ENCODE results near the gene AUTS2. TPM values are rescaled to one million over a fixed set of nuclear protein-coding genes. Genes with fewer than 3 reads are reported as not detected.

The AUTS2 gene
- polyA plus RNA-seq, 3 donors, result 3.1 to 8.3 (median 7.9) TPM

DNA sequence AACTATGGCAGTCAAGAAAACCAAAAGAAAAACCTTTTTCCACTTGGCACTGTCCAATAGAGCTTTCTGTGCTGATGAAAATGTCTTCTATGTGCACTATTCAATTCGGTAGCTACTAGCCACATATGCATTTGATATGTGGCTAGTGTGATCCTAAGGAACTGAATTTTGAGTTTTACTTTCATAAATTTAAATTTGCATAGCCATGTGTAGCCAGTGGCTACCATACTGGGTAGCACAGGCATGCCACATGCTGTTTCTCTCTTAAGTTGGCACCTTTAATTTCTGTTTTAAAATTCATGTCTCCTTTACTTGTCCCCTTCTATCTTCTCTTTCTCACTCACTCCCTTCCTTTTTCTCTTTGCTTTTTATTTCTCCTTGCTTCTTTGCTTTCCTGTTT, 455.7 kb downstream of the AUTS2 start:
- WGBS, 3 donors, result 89 to 95% (median 92%) methylated on average over 1 of the region's 1 CpG
- no peak overlapping the region for H3K27ac ChIP-seq (ENCODE audit: low read depth, low read length)

- WGBS, 3 donors, result 36 to 92% (median 84%) methylated on average over 1 of the region's 1 CpG
- H3K27ac ChIP-seq (ENCODE audit: low read depth, low read length), result no peak overlapping the region
These were observed 458.1 kb downstream of the AUTS2 start for GRCh38 chr7:70056363-70056762.

DNA sequence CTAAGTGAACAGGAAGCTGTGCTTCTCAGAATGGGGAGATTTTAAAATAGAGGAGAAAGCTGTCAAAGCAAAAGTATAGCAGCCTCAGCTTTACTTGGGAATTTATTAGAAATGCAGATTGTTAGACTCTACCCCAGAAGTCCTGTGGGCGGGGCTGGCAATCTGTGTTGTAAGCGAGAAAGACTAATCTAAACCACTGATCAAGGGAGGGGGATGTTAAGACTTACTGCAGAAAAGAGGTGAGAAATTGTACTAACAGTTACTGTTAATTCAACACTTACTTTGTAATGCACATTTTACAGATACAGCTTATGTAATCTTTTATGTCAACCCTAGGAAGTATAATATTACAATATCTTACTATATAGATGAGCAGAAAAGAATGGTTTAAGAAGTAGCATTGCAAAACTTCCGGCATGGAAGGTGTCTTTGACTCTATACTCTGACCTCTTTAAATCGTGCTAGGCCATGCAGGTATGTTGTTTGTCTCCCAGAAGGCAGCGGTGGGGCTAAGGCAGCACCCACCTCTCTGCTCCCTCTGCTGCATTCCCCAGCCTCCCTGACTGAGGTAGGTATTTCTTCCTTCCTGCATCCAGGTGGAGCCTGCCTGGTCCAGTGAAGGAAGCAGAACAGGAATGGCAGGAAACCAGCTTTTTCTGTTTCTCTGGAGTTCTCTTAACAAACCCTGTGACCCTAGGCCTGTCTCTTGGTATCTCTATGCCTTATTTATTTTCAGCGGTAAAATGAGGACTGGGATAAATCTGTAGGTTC, 462.2 kb downstream of the AUTS2 start:
- WGBS, 3 donors, result 73 to 84% (median 81%) methylated on average over 6 of the region's 6 CpGs
- H3K27ac ChIP-seq (ENCODE audit: low read depth, low read length), result no peak overlapping the region

DNA sequence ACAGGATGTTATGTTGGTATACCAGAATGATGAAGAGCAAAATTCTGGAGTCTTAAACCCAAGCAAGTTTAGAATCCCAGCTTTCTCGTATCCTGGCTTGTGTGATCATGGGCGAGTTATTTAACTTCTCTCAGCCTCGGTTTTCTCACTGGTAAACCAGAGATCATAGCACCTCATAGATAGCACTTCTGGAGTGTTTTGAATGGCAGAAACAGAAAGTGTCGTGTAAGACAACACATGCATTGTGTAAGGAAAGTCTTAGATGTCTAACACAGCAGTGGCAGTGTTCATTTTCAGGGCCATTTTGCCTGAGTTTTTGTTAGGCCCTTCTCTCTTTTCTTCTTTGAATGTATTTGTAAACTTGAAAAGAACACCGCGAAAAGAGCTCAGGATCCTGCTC, 465.1 kb downstream of the AUTS2 start:
- WGBS, 3 donors, result 82 to 93% (median 82%) methylated on average over 6 of the region's 6 CpGs
- no peak overlapping the region for H3K27ac ChIP-seq (ENCODE audit: low read depth, low read length)

GRCh38 chr7:70063927-70064326, 465.7 kb downstream of the AUTS2 start:
- 67 to 83% (median 76%) methylated on average over 6 of the region's 6 CpGs for WGBS, 3 donors
- no peak overlapping the region for H3K27ac ChIP-seq (ENCODE audit: low read depth, low read length)

DNA sequence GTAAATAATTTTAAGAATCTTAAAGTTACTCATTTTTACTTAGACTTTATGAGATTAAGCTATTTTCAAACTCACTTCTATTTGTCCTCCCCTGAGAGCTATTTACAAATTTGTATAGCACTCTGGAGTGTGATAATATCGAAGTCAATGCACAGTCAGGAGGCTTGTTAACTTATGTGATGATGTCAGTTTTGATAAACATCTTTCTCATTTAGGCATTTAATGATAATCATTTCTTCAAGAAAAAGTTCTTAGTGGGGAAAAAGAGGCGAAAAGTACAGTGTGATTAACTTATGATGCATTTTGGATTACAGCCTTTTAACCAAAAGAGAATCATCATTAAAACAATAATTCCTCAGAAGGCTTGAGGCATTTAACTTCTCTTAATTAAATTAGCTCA, 468.6 kb downstream of the AUTS2 start:
- H3K27ac ChIP-seq (ENCODE audit: low read depth, low read length), result no peak overlapping the region
- WGBS, 3 donors, result 69 to 83% (median 83%) methylated on average over 2 of the region's 2 CpGs

DNA sequence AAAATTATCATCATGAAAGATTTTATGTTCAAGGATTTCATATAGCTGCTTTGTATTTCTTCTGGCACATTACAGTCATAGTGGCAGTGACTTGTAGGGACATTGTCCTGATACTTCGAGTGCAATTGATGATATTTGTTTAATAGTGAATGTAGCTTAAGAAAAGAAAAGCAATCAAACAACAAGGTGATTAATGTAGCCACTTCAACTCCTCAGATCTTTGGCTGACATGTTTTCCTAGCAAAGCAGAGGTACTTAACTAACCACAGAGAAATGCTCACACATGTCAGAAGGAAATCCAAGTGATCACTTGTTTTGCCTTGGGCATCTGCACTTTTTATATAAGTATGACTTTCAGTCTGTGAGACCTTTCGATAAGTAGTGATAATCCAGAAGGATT, 470.3 kb downstream of the AUTS2 start:
- no peak overlapping the region for H3K27ac ChIP-seq (ENCODE audit: low read depth, low read length)
- WGBS, 3 donors, result 83 to 96% (median 90%) methylated on average over 2 of the region's 2 CpGs

DNA sequence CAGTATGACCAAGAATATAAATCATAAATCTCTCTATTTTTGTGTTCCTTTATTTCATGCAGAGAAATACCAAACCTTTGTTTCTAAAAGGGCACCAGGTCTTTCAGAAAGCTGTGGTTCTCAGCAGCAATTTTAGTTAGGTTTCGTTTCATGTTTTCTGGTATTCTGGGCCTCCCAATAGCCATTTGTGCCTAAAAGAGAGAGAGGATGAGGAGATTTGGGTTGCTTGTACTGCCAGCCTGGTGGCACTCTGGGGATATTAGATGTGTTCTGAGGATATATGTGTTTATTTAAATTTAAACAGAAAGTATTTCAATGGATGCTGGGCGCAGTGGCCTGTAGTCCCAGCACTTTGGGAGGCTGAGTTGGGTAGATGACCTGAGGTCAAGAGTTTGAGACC, 471.7 kb downstream of the AUTS2 start:
- 89 to 95% (median 94%) methylated on average over 2 of the region's 2 CpGs for WGBS, 3 donors
- no peak overlapping the region for H3K27ac ChIP-seq (ENCODE audit: low read depth, low read length)

DNA sequence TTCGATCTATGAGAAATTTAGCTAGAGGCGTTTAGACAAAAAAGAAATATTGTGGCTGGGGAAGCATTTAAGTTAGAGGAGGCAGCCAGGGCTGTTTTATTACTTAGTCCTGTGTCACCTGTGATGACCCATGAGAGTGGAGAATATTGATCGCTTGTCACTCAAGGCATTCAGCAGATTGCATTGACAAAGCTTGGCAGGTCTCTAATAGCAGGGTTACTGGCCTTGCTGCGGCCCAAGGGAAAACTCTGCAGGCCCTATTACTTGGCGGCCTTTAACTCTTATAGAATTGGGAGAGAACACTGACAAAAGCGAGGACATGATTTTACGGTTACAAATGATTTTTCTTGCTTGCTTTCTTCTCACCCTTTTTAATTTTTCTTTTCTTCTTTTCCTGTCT, 473.5 kb downstream of the AUTS2 start:
- WGBS, 3 donors, result 73 to 91% (median 89%) methylated on average over 7 of the region's 7 CpGs
- H3K27ac ChIP-seq (ENCODE audit: low read depth, low read length), result no peak overlapping the region

DNA sequence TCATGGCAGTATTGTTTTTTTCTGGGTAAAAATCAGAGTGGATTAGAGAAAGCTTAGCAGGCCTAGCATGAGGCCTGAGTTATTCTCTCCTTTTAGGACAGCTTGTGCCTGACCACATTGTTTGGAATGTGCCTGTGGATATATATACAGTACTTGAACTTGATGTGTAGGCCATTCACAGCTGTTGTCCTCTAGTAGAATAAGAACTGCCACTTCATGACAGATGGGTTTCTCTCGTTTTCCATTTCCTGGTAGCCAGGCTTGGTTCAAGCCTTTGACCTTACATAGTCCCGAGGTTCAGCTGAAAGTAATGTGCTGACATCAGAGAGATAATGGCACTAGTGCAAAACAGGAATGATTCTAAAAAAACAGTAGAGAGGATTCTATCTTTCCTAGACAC, 473.9 kb downstream of the AUTS2 start:
- WGBS, 3 donors, result 40 to 49% (median 40%) methylated on average over 2 of the region's 2 CpGs
- H3K27ac ChIP-seq (ENCODE audit: low read depth, low read length), result no peak overlapping the region

GRCh38 chr7:70076325-70076724, 478.1 kb downstream of the AUTS2 start:
- no peak overlapping the region for H3K27ac ChIP-seq (ENCODE audit: low read depth, low read length)
- WGBS, 3 donors, result 86 to 93% (median 91%) methylated on average over 1 of the region's 1 CpG

GRCh38 chr7:70082099-70082611, 483.9 kb downstream of the AUTS2 start:
- H3K27ac ChIP-seq (ENCODE audit: low read depth, low read length), result no peak overlapping the region
- 50 to 68% (median 57%) methylated on average over 5 of the region's 5 CpGs for WGBS, 3 donors

DNA sequence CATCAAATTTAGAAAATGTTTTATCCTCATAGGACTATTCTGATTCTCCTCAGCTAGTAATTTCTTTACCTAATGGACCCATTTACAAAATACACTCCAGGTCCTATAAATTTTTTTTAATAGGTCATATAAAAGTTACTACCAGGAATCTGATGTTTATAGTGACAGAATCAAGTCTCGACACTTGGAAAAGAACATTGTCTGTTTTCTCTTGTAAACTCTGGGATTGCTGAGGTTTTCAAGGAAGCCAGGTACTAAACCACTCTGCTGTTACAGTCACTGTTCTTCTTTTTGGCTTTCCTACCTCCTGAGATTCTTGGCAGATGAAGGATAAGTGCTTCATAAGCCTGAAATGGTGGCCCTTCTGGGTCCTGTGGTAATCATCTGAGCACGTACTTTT, 493.1 kb downstream of the AUTS2 start:
- 89 to 96% (median 90%) methylated on average over 2 of the region's 2 CpGs for WGBS, 3 donors
- no peak overlapping the region for H3K27ac ChIP-seq (ENCODE audit: low read depth, low read length)

GRCh38 chr7:70092314-70093204, 494.3 kb downstream of the AUTS2 start:
- 22 to 65% (median 51%) methylated on average over 12 of the region's 12 CpGs for WGBS, 3 donors
- H3K27ac ChIP-seq (ENCODE audit: low read depth, low read length), result no peak overlapping the region

GRCh38 chr7:70093205-70093904, 495.1 kb downstream of the AUTS2 start:
- WGBS, 3 donors, result 48 to 80% (median 67%) methylated on average over 4 of the region's 4 CpGs
- H3K27ac ChIP-seq (ENCODE audit: low read depth, low read length), result no peak overlapping the region

GRCh38 chr7:70094831-70095230, 496.6 kb downstream of the AUTS2 start:
- H3K27ac ChIP-seq (ENCODE audit: low read depth, low read length), result no peak overlapping the region
- 73 to 82% (median 82%) methylated on average over 3 of the region's 3 CpGs for WGBS, 3 donors

GRCh38 chr7:70097645-70098044, 499.4 kb downstream of the AUTS2 start:
- no peak overlapping the region for H3K27ac ChIP-seq (ENCODE audit: low read depth, low read length)
- WGBS, 3 donors, result 81 to 88% (median 85%) methylated on average over 2 of the region's 2 CpGs

- no peak overlapping the region for H3K27ac ChIP-seq (ENCODE audit: low read depth, low read length)
These were observed 499.9 kb downstream of the AUTS2 start for GRCh38 chr7:70098133-70098561.

More at GRCh38 chr7:70098133-70098561, 499.9 kb downstream of the AUTS2 start:
- 32 to 40% (median 39%) methylated on average over 3 of the region's 3 CpGs for WGBS, 3 donors
